Activated CD4-positive, alpha-beta T cell treated with anti-CD3 and anti-CD28 coated beads, Interleukin-2, amount 10 ng/mL, durations not matched to agents 7 days and 5 days (primary cell): ENCODE data around the gene MYH8. TPM values are rescaled to one million over a fixed set of nuclear protein-coding genes. Genes with fewer than 3 reads are reported as not detected.

ENCODE experiments used
- CTCF ChIA-PET: fragments of 350-600 bp; sonication (Branson Sonifier 250); formaldehyde crosslinking; loops from one replicate; lab custom pipeline; 2021; ENCODE audit warnings: antibody characterized with exemption; lab: Charles Lee
- POLR2A ChIA-PET: fragments of 350-600 bp; sonication (Branson Sonifier 250); formaldehyde crosslinking; loops from one replicate; lab custom pipeline; 2021; ENCODE audit warnings: antibody characterized with exemption; lab: Charles Lee
- DNase-seq: peaks from one replicate; pipeline ENCODE4 v3.0.0-alpha.2; 2020
- H3K27ac Mint-ChIP-seq: one replicate; pipeline ENCODE4 v1.8.0; 2021; ENCODE audit warnings: mild to moderate bottlenecking, moderate library complexity, mixed read lengths
- H3K27me3 Mint-ChIP-seq: one replicate; pipeline ENCODE4 v1.8.0; 2021; ENCODE audit warnings: mixed read lengths
- H3K36me3 Mint-ChIP-seq: one replicate; pipeline ENCODE4 v1.8.0; 2021; ENCODE audit warnings: low read depth, mixed read lengths
- H3K4me1 Mint-ChIP-seq: one replicate; pipeline ENCODE4 v1.8.0; 2021; ENCODE audit warnings: mixed read lengths
- H3K4me3 Mint-ChIP-seq: one replicate; pipeline ENCODE4 v1.8.0; 2021; ENCODE audit warnings: mild to moderate bottlenecking, moderate library complexity, mixed read lengths
- H3K9me3 Mint-ChIP-seq: one replicate; pipeline ENCODE4 v1.8.0; 2021; ENCODE audit warnings: mixed read lengths
- total RNA-seq, 2 experiments: library from RNA; stranded (reverse); gene quantifications; one replicate each; pipeline ENCODE4 v1.2.3, GENCODE V29; 2021

Gene MYH8
- total RNA-seq, result not detected

GRCh38 chr17:10421900-10422542, at the start of gene MYH8:
Gene MYH8, minus strand, starts transcription at chr17:10421950. Its CDS starts 1,723 bp downstream, at chr17:10420227.
- no peak within 1 kb of the TSS for H3K4me3 Mint-ChIP-seq
- H3K4me1 Mint-ChIP-seq, result no peaks in the 10 kb centered on the region
- H3K36me3 Mint-ChIP-seq, result no peaks in the 10 kb centered on the region
- H3K9me3 Mint-ChIP-seq, result no peaks in the 10 kb centered on the region
- CTCF ChIA-PET, result no interaction called here
- no peaks in the 10 kb centered on the region for H3K27me3 Mint-ChIP-seq
- DNase-seq, result no peak
- POLR2A ChIA-PET, result no interaction called here
- no peak within 1 kb of the TSS for H3K27ac Mint-ChIP-seq

- Mint-ChIP-seq H3K4me3 (no peak within 1 kb of the TSS), H3K27ac (no peak within 1 kb of the TSS), H3K9me3 (no peaks in the 10 kb centered on the region), H3K4me1 (no peaks in the 10 kb centered on the region), H3K27me3 (no peaks in the 10 kb centered on the region), H3K36me3 (no peaks in the 10 kb centered on the region)
- DNase-seq, result no peak
- CTCF ChIA-PET, result no interaction called here
- POLR2A ChIA-PET, result no interaction called here
Measured at GRCh38 chr17:10469459-10469858, 47.7 kb upstream of the MYH8 start, which contains the start of gene MYH4. Gene MYH4, minus strand, starts transcription at chr17:10469559. Its CDS starts 2,814 bp downstream, at chr17:10466745.

- CTCF ChIA-PET, result no interaction called here
- Mint-ChIP-seq H3K4me1 (no peaks in the 10 kb centered on the region), H3K27ac (no peak overlapping the region), H3K4me3 (no peak overlapping the region), H3K9me3 (no peaks in the 10 kb centered on the region), H3K27me3 (peaks cover 2% of the 10 kb centered on the region), H3K36me3 (no peaks in the 10 kb centered on the region)
- POLR2A ChIA-PET, result no interaction called here
- DNase-seq, result no peak
Measured at GRCh38 chr17:10463402-10463801, 41.7 kb upstream of the MYH8 start.

- Mint-ChIP-seq H3K27ac (no peak overlapping the region), H3K4me3 (no peak overlapping the region)
- CTCF ChIA-PET, result no interaction called here
Measured at GRCh38 chr17:10460062-10460461, 38.3 kb upstream of the MYH8 start.

GRCh38 chr17:10458701-10459100, 37.0 kb upstream of the MYH8 start:
- ChIA-PET CTCF (no interaction called here), POLR2A (no interaction called here)
- H3K4me1 Mint-ChIP-seq, result no peaks in the 10 kb centered on the region
- no peak for DNase-seq
- peaks cover 2% of the 10 kb centered on the region for H3K27me3 Mint-ChIP-seq
- H3K4me3 Mint-ChIP-seq, result no peak overlapping the region
- H3K36me3 Mint-ChIP-seq, result no peaks in the 10 kb centered on the region
- H3K27ac Mint-ChIP-seq, result no peak overlapping the region
- no peaks in the 10 kb centered on the region for H3K9me3 Mint-ChIP-seq

More at GRCh38 chr17:10460062-10460461, 38.3 kb upstream of the MYH8 start:
- Mint-ChIP-seq H3K36me3 (no peaks in the 10 kb centered on the region), H3K27me3 (peaks cover 2% of the 10 kb centered on the region), H3K9me3 (no peaks in the 10 kb centered on the region), H3K4me1 (no peaks in the 10 kb centered on the region)
- POLR2A ChIA-PET, result no interaction called here
- no peak for DNase-seq

GRCh38 chr17:10457952-10458351, 36.2 kb upstream of the MYH8 start:
- POLR2A ChIA-PET, result no interaction called here
- H3K4me3 Mint-ChIP-seq, result no peak overlapping the region
- no peaks in the 10 kb centered on the region for H3K9me3 Mint-ChIP-seq
- H3K36me3 Mint-ChIP-seq, result no peaks in the 10 kb centered on the region
- no peak overlapping the region for H3K27ac Mint-ChIP-seq
- no peaks in the 10 kb centered on the region for H3K4me1 Mint-ChIP-seq
- CTCF ChIA-PET, result no interaction called here
- no peak for DNase-seq
- peaks cover 2% of the 10 kb centered on the region for H3K27me3 Mint-ChIP-seq

GRCh38 chr17:10447026-10447931, 25.5 kb upstream of the MYH8 start:
- no peaks in the 10 kb centered on the region for H3K36me3 Mint-ChIP-seq
- H3K4me3 Mint-ChIP-seq, result no peak overlapping the region
- DNase-seq, result no peak
- no peaks in the 10 kb centered on the region for H3K9me3 Mint-ChIP-seq
- H3K4me1 Mint-ChIP-seq, result no peaks in the 10 kb centered on the region
- POLR2A ChIA-PET, result no interaction called here
- H3K27me3 Mint-ChIP-seq, result no peaks in the 10 kb centered on the region
- H3K27ac Mint-ChIP-seq, result no peak overlapping the region
- CTCF ChIA-PET, result no interaction called here

GRCh38 chr17:10439816-10440215, 18.1 kb upstream of the MYH8 start:
- POLR2A ChIA-PET, result no interaction called here
- DNase-seq, result no peak
- CTCF ChIA-PET, result no interaction called here
- Mint-ChIP-seq H3K27ac (no peak overlapping the region), H3K27me3 (peaks cover 2% of the 10 kb centered on the region), H3K36me3 (no peaks in the 10 kb centered on the region), H3K4me1 (no peaks in the 10 kb centered on the region), H3K4me3 (no peak overlapping the region), H3K9me3 (no peaks in the 10 kb centered on the region)

GRCh38 chr17:10435096-10435495, 13.3 kb upstream of the MYH8 start:
- no peak for DNase-seq
- no peaks in the 10 kb centered on the region for H3K4me1 Mint-ChIP-seq
- CTCF ChIA-PET, result interaction anchor here (0.6 kb wide), 1 partner anchor 1773 kb away, joined by 3 read pairs; no protein-coding TSS in a partner anchor
- no peaks in the 10 kb centered on the region for H3K36me3 Mint-ChIP-seq
- no peak overlapping the region for H3K4me3 Mint-ChIP-seq
- POLR2A ChIA-PET, result no interaction called here
- no peak overlapping the region for H3K27ac Mint-ChIP-seq
- peaks cover 6% of the 10 kb centered on the region for H3K27me3 Mint-ChIP-seq
- H3K9me3 Mint-ChIP-seq, result no peaks in the 10 kb centered on the region

GRCh38 chr17:10429421-10430045, 7.8 kb upstream of the MYH8 start:
- Mint-ChIP-seq H3K4me3 (no peak overlapping the region), H3K27me3 (peaks cover 8% of the 10 kb centered on the region), H3K27ac (no peak overlapping the region), H3K36me3 (no peaks in the 10 kb centered on the region), H3K4me1 (no peaks in the 10 kb centered on the region), H3K9me3 (no peaks in the 10 kb centered on the region)
- ChIA-PET POLR2A (no interaction called here), CTCF (no interaction called here)
- DNase-seq, result no peak

- DNase-seq, result no peak
- ChIA-PET CTCF (no interaction called here), POLR2A (no interaction called here)
- peaks cover 8% of the 10 kb centered on the region for H3K27me3 Mint-ChIP-seq
- no peaks in the 10 kb centered on the region for H3K9me3 Mint-ChIP-seq
- H3K27ac Mint-ChIP-seq, result no peak overlapping the region
- H3K36me3 Mint-ChIP-seq, result no peaks in the 10 kb centered on the region
- no peak overlapping the region for H3K4me3 Mint-ChIP-seq
- H3K4me1 Mint-ChIP-seq, result no peaks in the 10 kb centered on the region
Measured at GRCh38 chr17:10428781-10429180, 7.0 kb upstream of the MYH8 start.

- ChIA-PET CTCF (no interaction called here), POLR2A (no interaction called here)
- no peaks in the 10 kb centered on the region for H3K4me1 Mint-ChIP-seq
- H3K9me3 Mint-ChIP-seq, result no peaks in the 10 kb centered on the region
- no peak for DNase-seq
- no peaks in the 10 kb centered on the region for H3K36me3 Mint-ChIP-seq
- no peak overlapping the region for H3K27ac Mint-ChIP-seq
- no peaks in the 10 kb centered on the region for H3K27me3 Mint-ChIP-seq
- no peak overlapping the region for H3K4me3 Mint-ChIP-seq
Measured at GRCh38 chr17:10421211-10421610, 539 bp downstream of the MYH8 start.

GRCh38 chr17:10420811-10421210, 939 bp downstream of the MYH8 start:
- no peak for DNase-seq
- Mint-ChIP-seq H3K27me3 (no peaks in the 10 kb centered on the region), H3K36me3 (no peaks in the 10 kb centered on the region), H3K27ac (no peak overlapping the region), H3K4me3 (no peak overlapping the region), H3K9me3 (no peaks in the 10 kb centered on the region), H3K4me1 (no peaks in the 10 kb centered on the region)
- ChIA-PET CTCF (no interaction called here), POLR2A (no interaction called here)
